ENCODE results near the gene KRTAP5-6.

KRTAP5-6 gene

GRCh38 chr11:1696608-1697570 lies at the start of gene KRTAP5-6:
KRTAP5-6 (plus strand) TSS chr11:1697195; CDS start chr11:1697246, 51 bp downstream.
- no peak for DNase-seq

- no peak for DNase-seq
Observed at GRCh38 chr11:1647901-1648652, 48.9 kb upstream of the KRTAP5-6 start.

GRCh38 chr11:1648653-1649420 lies 48.2 kb upstream of the KRTAP5-6 start:
- no peak for DNase-seq

- no peak for DNase-seq
Observed at GRCh38 chr11:1650034-1650917, 46.7 kb upstream of the KRTAP5-6 start.

- no peak for DNase-seq
Observed at GRCh38 chr11:1650918-1651262, 46.1 kb upstream of the KRTAP5-6 start.

GRCh38 chr11:1651411-1651980 lies 45.5 kb upstream of the KRTAP5-6 start:
- no peak for DNase-seq

GRCh38 chr11:1652026-1652425 lies 45.0 kb upstream of the KRTAP5-6 start:
- DNase-seq = no peak

GRCh38 chr11:1652442-1652770 lies 44.6 kb upstream of the KRTAP5-6 start:
- DNase-seq = no peak

- peak; percentile 80 for DNase-seq
Observed at GRCh38 chr11:1652771-1653540, 44.0 kb upstream of the KRTAP5-6 start.

- no peak for DNase-seq
Observed at GRCh38 chr11:1653541-1654387, 43.2 kb upstream of the KRTAP5-6 start.

GRCh38 chr11:1654388-1655167 lies 42.4 kb upstream of the KRTAP5-6 start:
- no peak for DNase-seq

- DNase-seq = no peak
Observed at GRCh38 chr11:1655168-1656060, 41.6 kb upstream of the KRTAP5-6 start.

GRCh38 chr11:1656061-1656441 lies 40.9 kb upstream of the KRTAP5-6 start:
- no peak for DNase-seq

GRCh38 chr11:1656670-1657069 lies 40.3 kb upstream of the KRTAP5-6 start:
- DNase-seq = no peak

GRCh38 chr11:1659506-1659905 lies 37.5 kb upstream of the KRTAP5-6 start:
- peak; percentile 19 for DNase-seq

- no peak for DNase-seq
Observed at GRCh38 chr11:1660111-1660867, 36.7 kb upstream of the KRTAP5-6 start.
